Measurements from ENCODE around the gene PSMG2. TPM values are rescaled to one million over a fixed set of nuclear protein-coding genes. Genes with fewer than 3 reads are reported as not detected.
A peak's percentile ranks its signal among the peaks of the same experiment; 100 is the strongest.

Gene PSMG2
- total and polyA plus RNA-seq, 2 of the 4 experiments (the other 2 are of a cell fraction): 34.4 to 59.5 TPM

- H3K9me3 ChIP-seq (ENCODE audit: control insufficient read depth, insufficient read depth, low read length): no peaks in the 10 kb centered on the region
- no peaks in the 10 kb centered on the region for H3K36me3 ChIP-seq (ENCODE audit: control insufficient read depth, insufficient read depth, low read length)
- POLR2A ChIA-PET (ENCODE audit: unreplicated experiment): no interaction called here
- H2AK5ac ChIP-seq (ENCODE audit: low read depth, low read length): no peak overlapping the region
- intact Hi-C loops (cut with micrococcal nuclease) (no loop called here), in situ Hi-C loops (cut with MboI; ENCODE audit: low sequenced_read_pairs) (no loop called here), dilution Hi-C loops (cut with HindIII; ENCODE audit: low sequenced_read_pairs, unreplicated experiment) (no loop called here)
- no peak overlapping the region for H3K9ac ChIP-seq (ENCODE audit: low read depth, low read length)
- peak overlapping the region; percentile 89 for H3K4me3 ChIP-seq (ENCODE audit: insufficient read depth, low read depth, low read length)
- H4K91ac ChIP-seq (ENCODE audit: insufficient read depth, low read depth, low read length): no peak overlapping the region
- CTCF ChIA-PET: no interaction called here
- H2BK5ac ChIP-seq (ENCODE audit: low read depth, low read length, poor library complexity, severe bottlenecking): peak overlapping the region; percentile 8
- H3K18ac ChIP-seq (ENCODE audit: low read depth, low read length): no peak overlapping the region
- peaks cover 4% of the 10 kb centered on the region; the same call in 1 of the 2 replicates for H3K4me1 ChIP-seq (ENCODE audit: control insufficient read depth, insufficient read depth, low read length)
- no CpG with 5 or more reads among the region's 3 CpGs for WGBS, 2 experiments (ENCODE audit: extremely low coverage in 2 of 2, insufficient read length in 1 of 2)
- peak overlapping the region; percentile 24; the same call in 1 of the 2 replicates for H3K14ac ChIP-seq (replicated peaks; ENCODE audit: low read depth, low read length)
- no peak for TF ChIP-seq CHD1 (IDR thresholded peaks at IDR 0.05; ENCODE audit: low read depth, low read length)
- TF ChIP-seq, protein P1, sequence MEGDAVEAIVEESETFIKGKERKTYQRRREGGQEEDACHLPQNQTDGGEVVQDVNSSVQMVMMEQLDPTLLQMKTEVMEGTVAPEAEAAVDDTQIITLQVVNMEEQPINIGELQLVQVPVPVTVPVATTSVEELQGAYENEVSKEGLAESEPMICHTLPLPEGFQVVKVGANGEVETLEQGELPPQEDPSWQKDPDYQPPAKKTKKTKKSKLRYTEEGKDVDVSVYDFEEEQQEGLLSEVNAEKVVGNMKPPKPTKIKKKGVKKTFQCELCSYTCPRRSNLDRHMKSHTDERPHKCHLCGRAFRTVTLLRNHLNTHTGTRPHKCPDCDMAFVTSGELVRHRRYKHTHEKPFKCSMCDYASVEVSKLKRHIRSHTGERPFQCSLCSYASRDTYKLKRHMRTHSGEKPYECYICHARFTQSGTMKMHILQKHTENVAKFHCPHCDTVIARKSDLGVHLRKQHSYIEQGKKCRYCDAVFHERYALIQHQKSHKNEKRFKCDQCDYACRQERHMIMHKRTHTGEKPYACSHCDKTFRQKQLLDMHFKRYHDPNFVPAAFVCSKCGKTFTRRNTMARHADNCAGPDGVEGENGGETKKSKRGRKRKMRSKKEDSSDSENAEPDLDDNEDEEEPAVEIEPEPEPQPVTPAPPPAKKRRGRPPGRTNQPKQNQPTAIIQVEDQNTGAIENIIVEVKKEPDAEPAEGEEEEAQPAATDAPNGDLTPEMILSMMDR (conservative IDR thresholded peaks at IDR 0.05; ENCODE audit: low read depth, low read length): no peak
- no peak for TF ChIP-seq ELK1 (IDR thresholded peaks at IDR 0.05; ENCODE audit: borderline replicate concordance, low read depth, low read length)
- no peak for TF ChIP-seq NFE2L2 (IDR thresholded peaks at IDR 0.05; ENCODE audit: low read depth, low read length)
- TF ChIP-seq, protein P2, sequence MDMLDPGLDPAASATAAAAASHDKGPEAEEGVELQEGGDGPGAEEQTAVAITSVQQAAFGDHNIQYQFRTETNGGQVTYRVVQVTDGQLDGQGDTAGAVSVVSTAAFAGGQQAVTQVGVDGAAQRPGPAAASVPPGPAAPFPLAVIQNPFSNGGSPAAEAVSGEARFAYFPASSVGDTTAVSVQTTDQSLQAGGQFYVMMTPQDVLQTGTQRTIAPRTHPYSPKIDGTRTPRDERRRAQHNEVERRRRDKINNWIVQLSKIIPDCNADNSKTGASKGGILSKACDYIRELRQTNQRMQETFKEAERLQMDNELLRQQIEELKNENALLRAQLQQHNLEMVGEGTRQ (IDR thresholded peaks at IDR 0.05; ENCODE audit: low read depth, low read length): no peak
- TF ChIP-seq POLR2A (IDR thresholded peaks at IDR 0.05; ENCODE audit: low read depth, low read length): no peak
- no peak for TF ChIP-seq RCOR1 (IDR thresholded peaks at IDR 0.05; ENCODE audit: insufficient replicate concordance, low read length)
- TF ChIP-seq MAFK (IDR thresholded peaks at IDR 0.05; ENCODE audit: low read depth, low read length): no peak
- TF ChIP-seq BHLHE40 (IDR thresholded peaks at IDR 0.05; ENCODE audit: low read depth, low read length): no peak
- TF ChIP-seq FOS (IDR thresholded peaks at IDR 0.05; ENCODE audit: low read depth, low read length): no peak
- TF ChIP-seq MXI1 (IDR thresholded peaks at IDR 0.05; ENCODE audit: borderline replicate concordance, low read depth, low read length): no peak
- TF ChIP-seq RAD21 (IDR thresholded peaks at IDR 0.05; ENCODE audit: low read length): no peak
- TF ChIP-seq RFX5 (IDR thresholded peaks at IDR 0.05; ENCODE audit: low read depth, low read length): no peak
- no peak for TF ChIP-seq MAZ (IDR thresholded peaks at IDR 0.05; ENCODE audit: borderline replicate concordance, low read depth, low read length)
- no peak overlapping the region for H3K27ac ChIP-seq (ENCODE audit: insufficient read depth, low read length)
- no peak overlapping the region for H2BK20ac ChIP-seq (ENCODE audit: low read depth, low read length)
- DNase-seq (peak; percentile 14), ATAC-seq (ENCODE audit: low read depth) (no peak)
- H3K4me2 ChIP-seq (ENCODE audit: low read depth, low read length): peak overlapping the region; percentile 87
- H3K27me3 ChIP-seq (ENCODE audit: control insufficient read depth, insufficient read depth, low read length): no peaks in the 10 kb centered on the region
- peak overlapping the region; percentile 72 for H3K4ac ChIP-seq (ENCODE audit: low read depth, low read length)
- peak overlapping the region; percentile 56; the same call in 1 of the 2 replicates for H4K5ac ChIP-seq (ENCODE audit: low read depth, low read length)
- no peak overlapping the region for H3K56ac ChIP-seq (ENCODE audit: extremely low read depth, insufficient read depth, low read length)
- peak overlapping the region; percentile 88; the same call in 1 of the 2 replicates for H3K23ac ChIP-seq (ENCODE audit: low read depth, low read length)
- peaks cover 15 to 30% of the 10 kb centered on the region in 2 experiments for H3K79me1 ChIP-seq (ENCODE audit: low read depth in 1 of 2, low read length in 2 of 2)
- TSS peak; percentile 27 for BruUV-seq (replicated peaks)
- H3K9me1 ChIP-seq (ENCODE audit: insufficient read depth, low read length): no peaks in the 10 kb centered on the region
- no peak overlapping the region for H2AFZ ChIP-seq (replicated peaks; ENCODE audit: low read length, poor library complexity)
- peak overlapping the region; percentile 16 to 67; a peak in 2 of 4 replicates for H4K8ac ChIP-seq (ENCODE audit: low read depth in 2 of 2, low read length in 2 of 2)
- no peaks in the 10 kb centered on the region for H4K20me1 ChIP-seq (ENCODE audit: insufficient read depth, low read length)
- no peak overlapping the region for H2BK15ac ChIP-seq (ENCODE audit: low read depth, low read length)
- no peak overlapping the region for H2BK120ac ChIP-seq (ENCODE audit: low read depth, low read length)
- no peak overlapping the region for H2AK9ac ChIP-seq (replicated peaks; ENCODE audit: low read depth, low read length, poor library complexity)
Observed at GRCh38 chr18:12701161-12701560, 1.7 kb upstream of the PSMG2 start.

All from IMR-90 (cell line).